Right lobe of liver (tissue), 6 donors: ENCODE results near the gene PRDM2. TPM values are rescaled to one million over a fixed set of nuclear protein-coding genes. Genes with fewer than 3 reads are reported as not detected.

Source experiments
- ATAC-seq, 4 donors: fragments of 200-7000 bp; cut with Tn5 transposase; one replicate each; pipeline ENCODE4 v1.9.1; 2020; ENCODE audit warnings: mild to moderate bottlenecking in 4 of 4, moderate library complexity in 4 of 4
- DNase-seq, 3 donors: peaks; one replicate each; pipeline ENCODE4 v3.0.0-alpha.2; 2020
- H3K27ac ChIP-seq, 3 donors: fragments of 200-600 bp; one replicate each; pipeline ENCODE4 v1.8.0; 2022
- H3K27me3 ChIP-seq, 2 donors: fragments of 200-600 bp; one replicate each; pipeline ENCODE4 v1.8.0; 2022
- H3K36me3 ChIP-seq, 4 donors: fragments of 200-600 bp; sonication (generic) in 1 of 4; one replicate each; pipeline versions ENCODE4 v1.5.1 to v1.8.0; 2017 to 2022; ENCODE audit warnings: control low read depth in 1 of 4
- H3K4me1 ChIP-seq, 4 donors: fragments of 200-600 bp; sonication (generic) in 1 of 4; one replicate each; pipeline versions ENCODE4 v1.5.1 to v1.8.0; 2017 to 2022; ENCODE audit warnings: control low read depth in 1 of 4
- H3K4me3 ChIP-seq, 3 donors: fragments of 200-600 bp; one replicate each; pipeline ENCODE4 v1.8.0; 2022
- H3K9me3 ChIP-seq, 4 donors: fragments of 200-600 bp; sonication (generic) in 1 of 4; one replicate each; pipeline versions ENCODE4 v1.5.1 to v1.8.0; 2017 to 2022; ENCODE audit warnings: control low read depth in 1 of 4
- CTCF ChIP-seq, 4 donors: fragments of 200-600 bp in 3 of 4; fragments of 450-650 bp in 1 of 4; IDR thresholded peaks; one replicate each; pipeline versions ENCODE4 v1.5.1 to v1.8.0; 2016 to 2022; ENCODE audit warnings: antibody characterized with exemption in 4 of 4, mild to moderate bottlenecking in 2 of 4
- POLR2A ChIP-seq: fragments of 450-650 bp; IDR thresholded peaks from one replicate; pipeline ENCODE4 v1.6.1; 2017; ENCODE audit warnings: antibody characterized with exemption, mild to moderate bottlenecking
- WGBS: methylation state at CpG from one replicate; pipeline ENCODE4 v1.1.6; 2018; ENCODE audit warnings: low coverage, low lambda C conversion rate; ENCODE audit not compliant: insufficient coverage; ENCODE audit errors: missing lambda C conversion rate; 5-methylcytosine and 5-hydroxymethylcytosine counted together
- intact Hi-C, 2 donors: fragments of 100-400 bp; cut with DNase I; formaldehyde crosslinking; loops; one replicate each; pipeline versions ENCODE4 v1.11.2 to v1.14.1; 2022
- total RNA-seq, 6 experiments: library from RNA; depleted of rRNA in 2 of 6; stranded (reverse); fragments of >200 nt in 2 of 6; fragmentation: NEBNext Ultra II Directional in 3 of 6; extraction: Animal tissue kit (Norgen Biotek cat#: 25700) in 3 of 6; gene quantifications; one replicate each; pipeline versions ENCODE4 v1.1.0 to v1.2.4, GENCODE V29; 2016 to 2023
- donor health status: DM: no; HTN: yes; CAD: no.
- donor health status: DM: no; HTN: no; CAD: no.
- donor health status: DM: no; HTN: no; CAD: no.
- donor health status: DM: no; HTN: yes; CAD: no.
- donor health status: DM: no; HTN: yes; CAD: no.

Gene PRDM2
- total RNA-seq, 6 experiments from 2014 or later, result 7.4 to 16.9 (median 12.5) TPM

- Histone ChIP-seq H3K27me3 (no peaks in the 10 kb centered on the region), H3K9me3 (no peaks in the 10 kb centered on the region), H3K36me3 (no peaks in the 10 kb centered on the region), H3K27ac (no peak overlapping the region), H3K4me1 (peaks cover 0 to 25% (median 10%) of the 10 kb centered on the region in 4 donors), H3K4me3 (no peak overlapping the region)
- ATAC-seq (no peak), DNase-seq (no peak)
- WGBS, result 86% methylated on average over 3 of the region's 18 CpGs
- intact Hi-C loops, result no loop called here
- no peak for TF ChIP-seq CTCF (IDR thresholded peaks at IDR 0.05)
- TF ChIP-seq POLR2A, result no peak
These were observed 103.7 kb downstream of the PRDM2 start for GRCh38 chr1:13803546-13804239.

GRCh38 chr1:13804240-13804633, 104.2 kb downstream of the PRDM2 start:
- DNase-seq, result no peak
- H3K36me3 ChIP-seq, result no peaks in the 10 kb centered on the region
- no peak overlapping the region for H3K27ac ChIP-seq
- TF ChIP-seq CTCF (IDR thresholded peaks at IDR 0.05) (no peak), POLR2A (no peak)
- peaks cover 0 to 20% (median 10%) of the 10 kb centered on the region in 4 donors for H3K4me1 ChIP-seq
- no peak overlapping the region for H3K4me3 ChIP-seq
- H3K27me3 ChIP-seq, result no peaks in the 10 kb centered on the region
- WGBS, result 95% methylated on average over 5 of the region's 11 CpGs
- ATAC-seq, result no peak
- intact Hi-C loops, result no loop called here
- H3K9me3 ChIP-seq, result no peaks in the 10 kb centered on the region

GRCh38 chr1:13805431-13805830, 105.4 kb downstream of the PRDM2 start:
- H3K36me3 ChIP-seq, result no peaks in the 10 kb centered on the region
- no peak for ATAC-seq
- intact Hi-C loops, result no loop called here

GRCh38 chr1:13806108-13806507, 106.1 kb downstream of the PRDM2 start:
- Histone ChIP-seq H3K27ac (no peak overlapping the region), H3K4me1 (peaks cover 0 to 6% (median 1%) of the 10 kb centered on the region in 4 donors), H3K27me3 (no peaks in the 10 kb centered on the region), H3K9me3 (no peaks in the 10 kb centered on the region), H3K4me3 (no peak overlapping the region), H3K36me3 (no peaks in the 10 kb centered on the region)
- ATAC-seq (no peak), DNase-seq (no peak)
- intact Hi-C loops, result no loop called here
- TF ChIP-seq POLR2A, result no peak
- 100% methylated on average over 8 of the region's 13 CpGs for WGBS

More at GRCh38 chr1:13805431-13805830, 105.4 kb downstream of the PRDM2 start:
- no peak for TF ChIP-seq POLR2A
- Histone ChIP-seq H3K4me1 (peaks cover 0 to 13% (median 4%) of the 10 kb centered on the region in 4 donors), H3K27me3 (no peaks in the 10 kb centered on the region), H3K4me3 (no peak overlapping the region), H3K9me3 (no peaks in the 10 kb centered on the region), H3K27ac (no peak overlapping the region)
- 83% methylated on average over 2 of the region's 5 CpGs for WGBS
- no peak for DNase-seq

GRCh38 chr1:13807209-13807608, 107.2 kb downstream of the PRDM2 start:
- H3K27me3 ChIP-seq, result no peaks in the 10 kb centered on the region
- H3K36me3 ChIP-seq, result no peaks in the 10 kb centered on the region
- no peak overlapping the region for H3K4me3 ChIP-seq
- WGBS, result 61% methylated on average over 7 of the region's 7 CpGs
- intact Hi-C loops, result no loop called here
- no peaks in the 10 kb centered on the region for H3K9me3 ChIP-seq
- DNase-seq (no peak), ATAC-seq (peak in 3 of 4 donors; percentile 17 to 45 (median 27))
- H3K27ac ChIP-seq, result no peak overlapping the region
- peak in 3 of 4 donors; percentile 5 to 24 (median 22) for TF ChIP-seq CTCF (IDR thresholded peaks at IDR 0.05)
- TF ChIP-seq POLR2A, result no peak
- H3K4me1 ChIP-seq, result no peaks in the 10 kb centered on the region
